Measurements from ENCODE around the gene PTPRU. TPM values are rescaled to one million over a fixed set of nuclear protein-coding genes. Genes with fewer than 3 reads are reported as not detected.

Gene PTPRU
- total RNA-seq, 2 donors from 2014 or later = 24.1 to 40.2 TPM

DNA sequence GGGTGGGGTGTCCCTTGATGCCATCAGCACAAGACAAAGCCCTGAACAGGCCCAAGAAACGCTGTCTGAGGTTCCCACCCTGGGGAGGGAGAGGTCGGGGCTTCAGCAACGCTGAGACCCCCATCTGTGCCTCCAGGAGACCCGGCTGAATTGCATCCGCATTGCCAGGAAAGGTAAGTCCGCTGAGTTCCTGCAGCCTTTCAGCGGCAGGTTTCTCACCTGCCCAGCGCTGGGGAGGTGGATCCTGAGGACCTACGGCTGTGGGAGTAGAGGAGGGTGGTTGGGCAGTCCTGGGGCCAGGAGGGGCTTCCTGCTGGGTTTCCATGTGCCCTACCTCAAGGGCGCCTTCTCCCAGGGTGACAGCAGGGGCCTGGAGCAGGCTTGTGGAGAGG lies 47.5 kb downstream of the PTPRU start:
- DNase-seq = no peak
- Histone ChIP-seq H3K36me3 (replicated peaks in 1 of 2; ENCODE audit: insufficient read depth in 1 of 2, low read depth in 2 of 2) (no peaks in the 10 kb centered on the region), H3K4me1 (no peaks in the 10 kb centered on the region), H3K9me3 (no peaks in the 10 kb centered on the region), H3K27ac (no peak overlapping the region), H3K4me3 (no peak overlapping the region), H3K27me3 (no peaks in the 10 kb centered on the region)
- intact Hi-C loops (cut with DNase I) = no loop called here
- no peak for ATAC-seq
- TF ChIP-seq, protein P1, sequence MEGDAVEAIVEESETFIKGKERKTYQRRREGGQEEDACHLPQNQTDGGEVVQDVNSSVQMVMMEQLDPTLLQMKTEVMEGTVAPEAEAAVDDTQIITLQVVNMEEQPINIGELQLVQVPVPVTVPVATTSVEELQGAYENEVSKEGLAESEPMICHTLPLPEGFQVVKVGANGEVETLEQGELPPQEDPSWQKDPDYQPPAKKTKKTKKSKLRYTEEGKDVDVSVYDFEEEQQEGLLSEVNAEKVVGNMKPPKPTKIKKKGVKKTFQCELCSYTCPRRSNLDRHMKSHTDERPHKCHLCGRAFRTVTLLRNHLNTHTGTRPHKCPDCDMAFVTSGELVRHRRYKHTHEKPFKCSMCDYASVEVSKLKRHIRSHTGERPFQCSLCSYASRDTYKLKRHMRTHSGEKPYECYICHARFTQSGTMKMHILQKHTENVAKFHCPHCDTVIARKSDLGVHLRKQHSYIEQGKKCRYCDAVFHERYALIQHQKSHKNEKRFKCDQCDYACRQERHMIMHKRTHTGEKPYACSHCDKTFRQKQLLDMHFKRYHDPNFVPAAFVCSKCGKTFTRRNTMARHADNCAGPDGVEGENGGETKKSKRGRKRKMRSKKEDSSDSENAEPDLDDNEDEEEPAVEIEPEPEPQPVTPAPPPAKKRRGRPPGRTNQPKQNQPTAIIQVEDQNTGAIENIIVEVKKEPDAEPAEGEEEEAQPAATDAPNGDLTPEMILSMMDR (IDR thresholded peaks at IDR 0.05) = no peak
- TF ChIP-seq POLR2A (IDR thresholded peaks at IDR 0.05) = no peak
- WGBS, 2 donors = 75 to 77% methylated on average over 4 to 10 of the region's 10 CpGs

DNA sequence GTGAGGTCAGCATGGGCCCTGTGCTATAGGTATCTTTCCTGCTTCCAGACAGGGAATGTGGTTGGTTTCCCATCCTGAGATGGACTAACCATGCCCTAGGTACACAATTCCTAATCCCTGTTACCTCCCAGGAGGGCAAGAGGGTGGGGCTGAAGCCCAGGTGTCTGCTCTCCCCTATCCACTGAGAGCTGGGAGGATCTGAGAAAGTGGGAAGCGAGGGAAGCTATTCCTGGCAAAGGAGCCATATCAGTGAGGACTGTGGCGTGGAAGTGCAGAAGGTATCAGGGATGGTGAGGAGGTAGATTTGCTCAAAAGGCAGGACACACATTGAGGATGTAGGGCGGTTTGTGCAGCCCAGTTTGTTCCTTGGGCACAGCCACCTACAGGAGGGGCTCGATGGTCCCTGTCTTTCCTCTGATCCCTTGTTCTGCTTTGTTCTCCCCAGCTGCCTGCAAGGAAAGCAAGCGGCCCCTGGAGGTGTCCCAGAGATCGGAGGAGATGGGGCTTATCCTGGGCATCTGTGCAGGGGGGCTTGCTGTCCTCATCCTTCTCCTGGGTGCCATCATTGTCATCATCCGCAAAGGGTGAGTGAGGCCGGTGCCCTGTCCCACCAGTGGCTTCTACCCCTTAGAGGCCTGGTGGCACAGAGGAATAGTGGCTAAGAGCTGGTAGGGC lies 48.1 kb downstream of the PTPRU start:
- ATAC-seq = no peak
- H3K36me3 ChIP-seq (replicated peaks in 1 of 2; ENCODE audit: insufficient read depth in 1 of 2, low read depth in 2 of 2) = no peaks in the 10 kb centered on the region
- no peaks in the 10 kb centered on the region for H3K27me3 ChIP-seq
- H3K4me3 ChIP-seq = no peak overlapping the region
- H3K9me3 ChIP-seq = no peaks in the 10 kb centered on the region
- intact Hi-C loops (cut with DNase I) = no loop called here
- no peak for DNase-seq
- TF ChIP-seq, protein P1 (IDR thresholded peaks at IDR 0.05) = no peak
- TF ChIP-seq POLR2A (IDR thresholded peaks at IDR 0.05) = no peak
- no peak overlapping the region for H3K27ac ChIP-seq
- 89 to 91% methylated on average over 7 to 8 of the region's 8 CpGs for WGBS, 2 donors
- H3K4me1 ChIP-seq = no peaks in the 10 kb centered on the region

DNA sequence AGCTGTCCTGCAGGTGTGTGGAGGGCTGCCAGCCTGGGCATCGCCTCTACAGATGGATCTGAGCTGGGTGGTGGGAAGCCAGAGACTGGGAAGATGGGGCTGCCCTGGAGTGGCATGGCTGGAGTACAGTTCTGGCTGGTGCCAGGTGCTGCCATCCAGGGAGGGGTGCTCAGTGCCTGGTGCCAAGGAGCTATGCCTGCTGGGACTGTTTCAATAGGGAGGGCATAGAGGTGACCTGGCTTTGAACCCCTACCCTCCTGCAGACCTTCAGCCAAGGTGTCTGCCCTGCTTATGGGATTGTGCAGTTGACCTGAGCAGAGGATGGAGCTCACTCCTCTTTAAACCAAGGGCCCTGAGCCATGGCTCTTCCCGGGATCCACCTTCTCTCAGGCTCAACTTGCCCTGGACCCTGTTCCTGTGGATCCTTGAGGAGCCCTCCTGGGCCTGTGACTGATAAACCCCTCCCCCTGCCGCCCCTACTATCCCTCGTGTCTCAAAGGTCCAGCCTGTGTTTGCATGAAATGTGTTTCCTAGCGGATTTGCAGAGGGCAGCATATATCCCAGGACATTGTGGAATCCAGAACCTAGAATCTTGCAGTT lies 48.7 kb downstream of the PTPRU start:
- no peak for TF ChIP-seq POLR2A (IDR thresholded peaks at IDR 0.05)
- TF ChIP-seq, protein P1 (IDR thresholded peaks at IDR 0.05) = no peak
- no peaks in the 10 kb centered on the region for H3K9me3 ChIP-seq
- no peaks in the 10 kb centered on the region for H3K4me1 ChIP-seq
- ATAC-seq (no peak), DNase-seq (no peak)
- no peak overlapping the region for H3K4me3 ChIP-seq
- H3K36me3 ChIP-seq (replicated peaks in 1 of 2; ENCODE audit: insufficient read depth in 1 of 2, low read depth in 2 of 2) = no peaks in the 10 kb centered on the region
- intact Hi-C loops (cut with DNase I) = no loop called here
- WGBS, 2 donors = 80 to 89% methylated on average over 5 of the region's 5 CpGs
- no peaks in the 10 kb centered on the region for H3K27me3 ChIP-seq
- no peak overlapping the region for H3K27ac ChIP-seq

DNA sequence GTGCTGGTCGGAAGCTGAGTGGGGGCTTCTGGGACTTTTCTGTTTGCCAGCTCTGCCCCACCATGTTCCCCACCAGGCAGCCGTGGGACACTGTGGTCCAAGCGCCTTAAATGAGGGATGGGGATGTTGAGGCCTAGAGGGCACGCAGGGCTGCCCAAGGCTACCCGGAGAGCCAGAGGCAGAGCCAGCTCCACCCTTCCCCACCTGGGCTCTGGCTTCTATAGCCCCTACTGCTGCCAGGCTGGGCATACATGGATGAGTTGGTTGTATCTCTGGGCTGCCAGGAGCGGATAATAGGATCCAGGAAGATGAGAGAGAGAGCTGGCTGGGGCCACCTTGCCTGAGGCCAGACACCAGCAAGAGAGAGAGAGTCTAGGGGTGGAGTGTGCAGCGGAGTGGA lies 49.4 kb downstream of the PTPRU start:
- DNase-seq = no peak
- intact Hi-C loops (cut with DNase I) = no loop called here
- H3K4me3 ChIP-seq = no peak overlapping the region
- no peak for ATAC-seq
- no peaks in the 10 kb centered on the region for H3K4me1 ChIP-seq
- no peaks in the 10 kb centered on the region for H3K36me3 ChIP-seq (replicated peaks in 1 of 2; ENCODE audit: insufficient read depth in 1 of 2, low read depth in 2 of 2)
- no peaks in the 10 kb centered on the region for H3K27me3 ChIP-seq
- H3K27ac ChIP-seq = no peak overlapping the region
- TF ChIP-seq, protein P1 (IDR thresholded peaks at IDR 0.05) = no peak
- TF ChIP-seq POLR2A (IDR thresholded peaks at IDR 0.05) = no peak
- H3K9me3 ChIP-seq = no peaks in the 10 kb centered on the region
- WGBS, 2 donors = 95 to 98% methylated on average over 4 to 5 of the region's 7 CpGs
